HEK293 (cell line): ENCODE data around the gene DUSP19.

Experiments
- CTCF ChIA-PET: fragments of 350-600 bp; formaldehyde crosslinking; extraction: SDS; loops from one replicate; lab custom pipeline; 2021; ENCODE audit warnings: antibody characterized with exemption; lab: Yijun Ruan, JAX
- POLR2A ChIA-PET: fragments of 300-600 bp; formaldehyde crosslinking; extraction: SDS; loops from one replicate; lab custom pipeline; 2020; ENCODE audit warnings: antibody characterized with exemption, inconsistent platforms; lab: Yijun Ruan, JAX
- H3K27ac ChIP-seq: fragments of 200-500 bp; sonication (Bioruptor generic); 2 replicates; pipeline ENCODE4 v1.5.1; 2014; ENCODE audit warnings: low read depth, low read length, control low read depth, inconsistent platforms; ENCODE audit errors: extremely low read depth
- H3K36me3 ChIP-seq, 2 experiments: fragments of 200-500 bp in 1 of 2; sonication (Bioruptor generic) in 1 of 2; 1 replicate in 1 of 2; 2 replicates in 1 of 2; pipeline ENCODE4 v1.5.1; 2014 to 2017; ENCODE audit warnings: inconsistent platforms in 2 of 2, low read length in 2 of 2; ENCODE audit not compliant: control insufficient read depth in 2 of 2, insufficient read depth in 1 of 2
- H3K4me1 ChIP-seq: fragments of 200-500 bp; sonication (Bioruptor generic); 2 replicates; pipeline ENCODE4 v1.5.1; 2014; ENCODE audit warnings: mild to moderate bottlenecking, low read length, inconsistent platforms; ENCODE audit not compliant: control insufficient read depth, insufficient read depth
- H3K4me3 ChIP-seq: 2 replicates; pipeline ENCODE4 v1.5.1; 2011; ENCODE audit warnings: low read depth, mild to moderate bottlenecking, control low read depth, low read length, moderate library complexity
- H3K9me3 ChIP-seq: fragments of 200-500 bp; sonication (Bioruptor generic); 2 replicates; pipeline ENCODE4 v1.5.1; 2014; ENCODE audit warnings: low read depth, low read length, inconsistent platforms; ENCODE audit not compliant: control insufficient read depth, insufficient read depth
- FEZF1 ChIP-seq: fragments of 450-650 bp; formaldehyde crosslinking; IDR thresholded peaks from 2 replicates; pipeline ENCODE4 v1.5.1; 2016; ENCODE audit warnings: missing biosample characterization, missing genetic modification characterization
- GFI1B ChIP-seq: fragments of 450-650 bp; formaldehyde crosslinking; IDR thresholded peaks from 2 replicates; pipeline ENCODE4 v1.5.1; 2016; ENCODE audit warnings: missing biosample characterization, missing genetic modification characterization
- HIC1 ChIP-seq: fragments of 450-650 bp; formaldehyde crosslinking; IDR thresholded peaks from 2 replicates; pipeline ENCODE4 v1.5.1; 2016; ENCODE audit warnings: missing biosample characterization, missing genetic modification characterization
- MZF1 ChIP-seq: fragments of 450-650 bp; formaldehyde crosslinking; IDR thresholded peaks from 2 replicates; pipeline ENCODE4 v1.5.1; 2017; ENCODE audit warnings: missing biosample characterization, missing genetic modification characterization, borderline replicate concordance
- PRDM10 ChIP-seq: fragments of 450-650 bp; formaldehyde crosslinking; IDR thresholded peaks from 2 replicates; pipeline ENCODE4 v1.5.1; 2016; ENCODE audit warnings: missing biosample characterization, missing genetic modification characterization
- SCRT2 ChIP-seq: fragments of 450-650 bp; formaldehyde crosslinking; IDR thresholded peaks from 2 replicates; pipeline ENCODE4 v1.5.1; 2016; ENCODE audit warnings: missing biosample characterization, missing genetic modification characterization
- TCF7L2 ChIP-seq: IDR thresholded peaks from 2 replicates; pipeline ENCODE4 v1.6.1; 2011; ENCODE audit warnings: low read depth, mild to moderate bottlenecking, inconsistent platforms, low read length, moderate library complexity, borderline replicate concordance
- ZBTB49 ChIP-seq: fragments of 450-650 bp; formaldehyde crosslinking; IDR thresholded peaks from 2 replicates; pipeline ENCODE4 v1.5.1; 2016; ENCODE audit warnings: missing biosample characterization, missing genetic modification characterization, low read depth
- ZNF2 ChIP-seq: fragments of 450-650 bp; formaldehyde crosslinking; IDR thresholded peaks from 2 replicates; pipeline ENCODE4 v1.5.1; 2016; ENCODE audit warnings: missing biosample characterization, missing genetic modification characterization
- ZNF211 ChIP-seq: fragments of 450-650 bp; formaldehyde crosslinking; IDR thresholded peaks from 2 replicates; pipeline ENCODE4 v1.5.1; 2016; ENCODE audit warnings: low read depth, missing biosample characterization, missing genetic modification characterization
- ZNF214 ChIP-seq: fragments of 450-650 bp; formaldehyde crosslinking; IDR thresholded peaks from 2 replicates; pipeline ENCODE4 v1.5.1; 2017; ENCODE audit warnings: missing biosample characterization, mild to moderate bottlenecking, missing genetic modification characterization, borderline replicate concordance
- ZNF274 ChIP-seq, 2 experiments: fragments of 200-500 bp in 1 of 2; fragments of 450-650 bp in 1 of 2; sonication (Bioruptor generic) in 1 of 2; formaldehyde crosslinking in 1 of 2; IDR thresholded peaks; 2 replicates each; pipeline versions ENCODE4 v1.5.1 to v1.6.1; 2014 to 2016; ENCODE audit warnings: borderline replicate concordance in 1 of 2, inconsistent platforms in 1 of 2, low read length in 1 of 2, missing biosample characterization in 1 of 2, missing genetic modification characterization in 1 of 2
- ZNF350 ChIP-seq: fragments of 450-650 bp; formaldehyde crosslinking; IDR thresholded peaks from 2 replicates; pipeline ENCODE4 v1.5.0; 2017; ENCODE audit warnings: missing biosample characterization, mild to moderate bottlenecking, missing genetic modification characterization
- ZNF354C ChIP-seq: fragments of 450-650 bp; formaldehyde crosslinking; IDR thresholded peaks from 2 replicates; pipeline ENCODE4 v1.5.1; 2016; ENCODE audit warnings: missing biosample characterization, missing genetic modification characterization, low read depth, borderline replicate concordance
- ZNF362 ChIP-seq: fragments of 450-650 bp; formaldehyde crosslinking; IDR thresholded peaks from 2 replicates; pipeline ENCODE4 v1.5.1; 2016; ENCODE audit warnings: missing biosample characterization, missing genetic modification characterization
- ZNF366 ChIP-seq: fragments of 450-650 bp; formaldehyde crosslinking; conservative IDR thresholded peaks from 2 replicates; pipeline ENCODE4 v1.5.1; 2016; ENCODE audit warnings: missing biosample characterization, missing genetic modification characterization
- ZNF561 ChIP-seq: fragments of 450-650 bp; IDR thresholded peaks from 2 replicates; pipeline ENCODE4 v1.5.1; 2018; ENCODE audit warnings: missing biosample characterization, missing genetic modification characterization, borderline replicate concordance
- ZNF585B ChIP-seq: fragments of 450-650 bp; formaldehyde crosslinking; IDR thresholded peaks from 2 replicates; pipeline ENCODE4 v1.5.1; 2016; ENCODE audit warnings: missing biosample characterization, missing genetic modification characterization
- ZNF664 ChIP-seq: fragments of 450-650 bp; formaldehyde crosslinking; IDR thresholded peaks from 2 replicates; pipeline ENCODE4 v1.5.1; 2016; ENCODE audit warnings: missing biosample characterization, missing genetic modification characterization
- ZNF692 ChIP-seq: fragments of 450-650 bp; formaldehyde crosslinking; IDR thresholded peaks from 2 replicates; pipeline ENCODE4 v1.5.1; 2016; ENCODE audit warnings: missing biosample characterization, missing genetic modification characterization
- ZNF791 ChIP-seq: fragments of 450-650 bp; formaldehyde crosslinking; IDR thresholded peaks from 2 replicates; pipeline ENCODE4 v1.5.1; 2016; ENCODE audit warnings: missing biosample characterization, missing genetic modification characterization
- ZSCAN4 ChIP-seq: fragments of 450-650 bp; formaldehyde crosslinking; IDR thresholded peaks from 2 replicates; pipeline ENCODE4 v1.5.1; 2017; ENCODE audit warnings: missing biosample characterization, missing genetic modification characterization

The DUSP19 gene

GRCh38 chr2:183035954-183036669 is 42.4 kb upstream of the DUSP19 start (continued):
- TF ChIP-seq HIC1 (tag by site-specific recombination) (no peak), ZNF362 (tag by site-specific recombination) (0 out of 2 replicates have a peak, but pooled peaks have one; percentile 16), ZNF214 (no peak), ZNF2 (tag by site-specific recombination) (no peak), ZNF585B (tag by site-specific recombination) (no peak)

- H3K4me3 ChIP-seq: peak overlapping the region; percentile 91
- TF ChIP-seq FEZF1 (tag by site-specific recombination) (no peak), ZNF692 (no peak), ZNF664 (peak; percentile 98), SCRT2 (tag by site-specific recombination) (no peak), ZNF366 (peak; percentile 28; the same call in 1 of the 2 replicates), ZNF211 (tag by site-specific recombination) (no peak), ZNF350 (tag by site-specific recombination) (no peak), ZNF354C (tag by site-specific recombination) (no peak), ZNF561 (no peak), TCF7L2 (no peak), ZNF274 (IDR thresholded peaks at IDR 0.05; ENCODE audit: low read length) (no peak), ZNF274 (tag by site-specific recombination; IDR thresholded peaks at IDR 0.05; ENCODE audit: borderline replicate concordance) (no peak), ZSCAN4 (no peak), ZBTB49 (tag by site-specific recombination) (no peak), ZNF791 (no peak), GFI1B (tag by site-specific recombination) (no peak), PRDM10 (tag by site-specific recombination) (peak; percentile 94), MZF1 (tag by site-specific recombination) (peak; percentile 59; the same call in 1 of the 2 replicates)
These were observed 41.4 kb upstream of the DUSP19 start for GRCh38 chr2:183037074-183037552.

More at GRCh38 chr2:183037074-183037552, 41.4 kb upstream of the DUSP19 start:
- POLR2A ChIA-PET: interaction anchor here (0.9 kb wide), 1 partner anchor 27 kb away, joined by 4 read pairs; no protein-coding TSS in a partner anchor
- Histone ChIP-seq H3K27ac (peak overlapping the region; percentile 95), H3K4me1 (peaks cover 5% of the 10 kb centered on the region; the same call in 1 of the 2 replicates), H3K9me3 (no peaks in the 10 kb centered on the region), H3K36me3 (no peaks in the 10 kb centered on the region)
- CTCF ChIA-PET: interaction anchor here (0.6 kb wide), 1 partner anchor 248 kb away, joined by 3 read pairs; no protein-coding TSS in a partner anchor
